ENCODE results near the gene UNKL.

The UNKL gene

GRCh38 chr16:1414532-1415260, at the start of gene UNKL:
Gene UNKL, minus strand, starts transcription at chr16:1414704. Its CDS starts 13 bp downstream, at chr16:1414691.
- no peak for TF ChIP-seq YY1 (IDR thresholded peaks at IDR 0.05; ENCODE audit: low read depth)
- peak; percentile 52; the same call in 1 of the 2 replicates for TF ChIP-seq EGR1 (IDR thresholded peaks at IDR 0.05)
- no peak; the same call in none of the 2 replicates for TF ChIP-seq ZBTB7A (IDR thresholded peaks at IDR 0.05; ENCODE audit: low read depth)

GRCh38 chr16:1461146-1461545, 46.6 kb upstream of the UNKL start:
- TF ChIP-seq RAD21 (IDR thresholded peaks at IDR 0.05; ENCODE audit: low read depth) = no peak
- TF ChIP-seq REST (IDR thresholded peaks at IDR 0.05; ENCODE audit: low read depth) = no peak
- TF ChIP-seq CREB1 (IDR thresholded peaks at IDR 0.05; ENCODE audit: low read depth) = no peak
- no peak for TF ChIP-seq USF1 (IDR thresholded peaks at IDR 0.05)
- no peak for TF ChIP-seq CEBPB (IDR thresholded peaks at IDR 0.05)
- TF ChIP-seq EGR1 (IDR thresholded peaks at IDR 0.05) = no peak
- TF ChIP-seq FOXM1 (IDR thresholded peaks at IDR 0.05; ENCODE audit: borderline replicate concordance, low read depth) = no peak
- TF ChIP-seq MAX (IDR thresholded peaks at IDR 0.05) = no peak
- TF ChIP-seq TAF1 (IDR thresholded peaks at IDR 0.05; ENCODE audit: low read depth) = no peak
- no peak for TF ChIP-seq TEAD4 (IDR thresholded peaks at IDR 0.05)

- TF ChIP-seq CEBPB (IDR thresholded peaks at IDR 0.05) (no peak), MAX (IDR thresholded peaks at IDR 0.05) (no peak), TAF1 (IDR thresholded peaks at IDR 0.05; ENCODE audit: low read depth) (no peak), RAD21 (IDR thresholded peaks at IDR 0.05; ENCODE audit: low read depth) (no peak), EGR1 (IDR thresholded peaks at IDR 0.05) (no peak)
Observed at GRCh38 chr16:1460602-1461138, 46.2 kb upstream of the UNKL start.

- TF ChIP-seq YY1 (IDR thresholded peaks at IDR 0.05; ENCODE audit: low read depth) = no peak
- no peak for TF ChIP-seq TEAD4 (IDR thresholded peaks at IDR 0.05)
- TF ChIP-seq REST (IDR thresholded peaks at IDR 0.05; ENCODE audit: low read depth) = no peak
- TF ChIP-seq USF1 (IDR thresholded peaks at IDR 0.05) = no peak
- no peak for TF ChIP-seq CEBPB (IDR thresholded peaks at IDR 0.05)
- no peak for TF ChIP-seq NFIC (IDR thresholded peaks at IDR 0.05)
- no peak for TF ChIP-seq ZBTB7A (IDR thresholded peaks at IDR 0.05; ENCODE audit: low read depth)
- no peak for TF ChIP-seq CREB1 (IDR thresholded peaks at IDR 0.05; ENCODE audit: low read depth)
- TF ChIP-seq RAD21 (IDR thresholded peaks at IDR 0.05; ENCODE audit: low read depth) = no peak
- no peak for TF ChIP-seq EP300 (IDR thresholded peaks at IDR 0.05; ENCODE audit: borderline replicate concordance)
- TF ChIP-seq TAF1 (IDR thresholded peaks at IDR 0.05; ENCODE audit: low read depth) = no peak
- TF ChIP-seq FOXM1 (IDR thresholded peaks at IDR 0.05; ENCODE audit: borderline replicate concordance, low read depth) = no peak
- no peak for TF ChIP-seq EGR1 (IDR thresholded peaks at IDR 0.05)
- no peak for TF ChIP-seq MAX (IDR thresholded peaks at IDR 0.05)
Observed at GRCh38 chr16:1459967-1460366, 45.5 kb upstream of the UNKL start.

GRCh38 chr16:1458977-1459341, 44.5 kb upstream of the UNKL start:
- TF ChIP-seq YY1 (IDR thresholded peaks at IDR 0.05; ENCODE audit: low read depth) (no peak), MAX (IDR thresholded peaks at IDR 0.05) (no peak), TEAD4 (IDR thresholded peaks at IDR 0.05) (no peak), REST (IDR thresholded peaks at IDR 0.05; ENCODE audit: low read depth) (no peak), CREB1 (IDR thresholded peaks at IDR 0.05; ENCODE audit: low read depth) (no peak)

All from Ishikawa (cell line).